DMS153 (cell line): ENCODE results near the gene OR56A4.
"Not testable (repeated sequence)": the region's sequence is repeated elsewhere in the genome, so short reads cannot be mapped to it uniquely, and the experiment has no call there.

Experiments
- DNase-seq: peaks from one replicate; lab custom pipeline; 2025; lab: John Stamatoyannopoulos, UW

Gene OR56A4

GRCh38 chr11:5960704-5961320, 45.9 kb downstream of the OR56A4 start:
- not testable (repeated sequence) for DNase-seq

GRCh38 chr11:5955586-5955985, 51.2 kb downstream of the OR56A4 start:
- no peak for DNase-seq
